ENCODE data around the gene ABCD3.

DNA sequence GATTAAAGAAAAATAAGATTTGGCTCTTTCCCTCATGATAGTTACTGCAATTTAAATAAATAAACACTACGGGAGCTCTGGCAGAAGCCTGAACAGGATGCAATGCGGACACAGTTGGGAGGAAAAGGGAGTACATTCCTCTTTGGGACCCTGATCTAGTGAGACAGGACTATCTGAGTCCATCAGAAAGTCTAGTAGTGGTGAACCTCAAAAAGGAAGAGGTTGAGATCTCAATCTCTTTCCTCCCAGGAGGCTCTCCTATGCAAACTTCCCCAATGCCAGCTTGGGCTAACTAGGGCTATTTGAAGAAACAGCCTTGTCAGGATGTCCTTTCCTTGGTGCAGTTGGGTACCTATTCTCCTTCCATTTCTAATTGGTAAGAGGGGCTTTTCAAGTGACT is 4.9 kb upstream of the ABCD3 start:
- no peak for TF ChIP-seq POLR2A (IDR thresholded peaks at IDR 0.05; ENCODE audit: low read length)
- no peak for TF ChIP-seq GATA1 (IDR thresholded peaks at IDR 0.05; ENCODE audit: low read depth, low read length)
